A549 treated with DMSO at 1 μM for 4 hours (cell line): Measurements from ENCODE around the gene SPATA45. TPM values are rescaled to one million over a fixed set of nuclear protein-coding genes. Genes with fewer than 3 reads are reported as not detected.

Experiments used
- total RNA-seq: library from RNA; stranded (reverse); fragments of 200-300 nt; extraction: Qiagen RNA extraction; gene quantifications from 5 replicates; pipeline ENCODE4 v1.2.3, GENCODE V29; 2022; ENCODE audit warnings: low read depth

Gene SPATA45
- total RNA-seq = 0.39 TPM in 1 of 5 replicates, not detected in the others

GRCh38 chr1:212847549-212847948 is at the start of gene SPATA45:
Gene SPATA45, minus strand, starts transcription at chr1:212847649. Its CDS starts 11,500 bp downstream, at chr1:212836149.

GRCh38 chr1:212857992-212858460 is 10.6 kb upstream of the SPATA45 start, which contains the start of gene FLVCR1:
Gene FLVCR1, plus strand, starts transcription at chr1:212858275. Its CDS starts 178 bp downstream, at chr1:212858453.

GRCh38 chr1:212791676-212792395 is 55.6 kb downstream of the SPATA45 start, which contains the start of the genes NSL1 and TATDN3:
Gene NSL1, minus strand, starts transcription at chr1:212791777. Its CDS starts 14 bp downstream, at chr1:212791763.
Gene TATDN3, plus strand, starts transcription at chr1:212791894. Its CDS starts 28 bp downstream, at chr1:212791922.

Other genes starting within 250 kb of the SPATA45 start
- 26.4 to 45.2 TPM (median 32.2 TPM) in 5 replicates for gene ATF3, start 238.9 kb downstream of the SPATA45 start, total RNA-seq
- gene BATF3, start 147.8 kb downstream of the SPATA45 start, total RNA-seq = 20.1 to 31.4 TPM (median 29.6 TPM) in 5 replicates
- 27.2 to 34.7 TPM (median 33.9 TPM) in 5 replicates for gene NSL1, start 55.9 kb downstream of the SPATA45 start, total RNA-seq
- 11.3 to 17.8 TPM (median 13.3 TPM) in 5 replicates for gene TATDN3, start 55.8 kb downstream of the SPATA45 start, total RNA-seq
- gene FLVCR1, start 10.6 kb upstream of the SPATA45 start, total RNA-seq = 15.5 to 22.7 TPM (median 19.2 TPM) in 5 replicates
- 3.6 to 4.8 TPM (median 4.5 TPM) in 5 replicates for gene VASH2, start 102.9 kb upstream of the SPATA45 start, total RNA-seq
- gene ANGEL2, start 168.2 kb upstream of the SPATA45 start, total RNA-seq = 16.5 to 21.2 TPM (median 18.6 TPM) in 5 replicates
- 9.9 to 12.8 TPM (median 11.6 TPM) in 5 replicates for gene RPS6KC1, start 203.6 kb upstream of the SPATA45 start, total RNA-seq